Erythroblast (primary cell): ENCODE measurements around the gene MOG.

Experiments
- DNase-seq, 2 experiments: peaks; one replicate each; lab custom pipeline; 2025; lab: John Stamatoyannopoulos, UW
- GATA1 ChIP-seq: IDR thresholded peaks from 2 replicates; pipeline ENCODE4 v1.6.1; 2011; ENCODE audit warnings: low read depth, mild to moderate bottlenecking, control low read depth, low read length, moderate library complexity
- POLR2A ChIP-seq: IDR thresholded peaks from 2 replicates; pipeline ENCODE4 v1.6.1; 2011; ENCODE audit warnings: mild to moderate bottlenecking, low read length

MOG gene

GRCh38 chr6:29629571-29629970 is 27.3 kb upstream of the MOG start:
- no peak for TF ChIP-seq POLR2A
- TF ChIP-seq GATA1: no peak
- no peak for DNase-seq

GRCh38 chr6:29630315-29630714 is 26.6 kb upstream of the MOG start:
- TF ChIP-seq POLR2A (no peak), GATA1 (no peak)
- DNase-seq: no peak

GRCh38 chr6:29631209-29631810 is 25.6 kb upstream of the MOG start:
- no peak for TF ChIP-seq POLR2A
- TF ChIP-seq GATA1: no peak
- peak; percentile 16 to 29 for DNase-seq

- DNase-seq: peak; percentile 44 to 50
- TF ChIP-seq GATA1: no peak
- no peak for TF ChIP-seq POLR2A
Observed at GRCh38 chr6:29631860-29632731, 24.8 kb upstream of the MOG start.

GRCh38 chr6:29632789-29633533 is 23.9 kb upstream of the MOG start, which contains the start of gene GABBR1:
GABBR1 (minus strand) TSS chr6:29633183; CDS start chr6:29632385, 798 bp downstream.
- no peak for TF ChIP-seq POLR2A
- TF ChIP-seq GATA1: no peak

GRCh38 chr6:29633534-29633905 is 23.4 kb upstream of the MOG start:
- TF ChIP-seq GATA1 (no peak), POLR2A (no peak)
- no peak for DNase-seq

More at GRCh38 chr6:29632789-29633533, 23.9 kb upstream of the MOG start, which contains the start of gene GABBR1:
- DNase-seq: peak; percentile 64 to 65

GRCh38 chr6:29637247-29637646 is 19.6 kb upstream of the MOG start:
- no peak for DNase-seq
- TF ChIP-seq POLR2A (no peak), GATA1 (no peak)

- no peak for TF ChIP-seq GATA1
- TF ChIP-seq POLR2A: no peak
- DNase-seq: peak; percentile 44 to 46
Observed at GRCh38 chr6:29641430-29642148, 15.3 kb upstream of the MOG start.

- peak; percentile 28 to 53 for DNase-seq
- TF ChIP-seq GATA1 (no peak), POLR2A (no peak)
Observed at GRCh38 chr6:29647927-29648642, 8.8 kb upstream of the MOG start.

- TF ChIP-seq GATA1: no peak
- TF ChIP-seq POLR2A: peak; percentile 89
- peak; percentile 97 to 98 for DNase-seq
Observed at GRCh38 chr6:29649701-29650673, 6.9 kb upstream of the MOG start.

- TF ChIP-seq POLR2A (no peak), GATA1 (no peak)
- DNase-seq: peak; percentile 14 to 42
Observed at GRCh38 chr6:29651413-29652197, 5.3 kb upstream of the MOG start.
